MM.1S (cell line): ENCODE data around the gene KPNA1.

Experiments
- CTCF ChIP-seq: fragments of 300-600 bp; sonication (generic); IDR thresholded peaks from 2 replicates; pipeline ENCODE4 v1.5.1; 2016; ENCODE audit warnings: antibody characterized with exemption, low read length, mixed read lengths
- EZH2 ChIP-seq: fragments of 300-600 bp; sonication (generic); optimal IDR thresholded peaks from 2 replicates; pipeline ENCODE3; 2017; ENCODE audit warnings: low read depth, mild to moderate bottlenecking, antibody characterized with exemption, low read length, mixed read lengths

- TF ChIP-seq CTCF: no peak
- no peak for TF ChIP-seq EZH2
These were observed 26.3 kb downstream of the KPNA1 start for GRCh38 chr3:122488262-122488973.
